ENCODE measurements around the gene MYO1D. TPM values are rescaled to one million over a fixed set of nuclear protein-coding genes. Genes with fewer than 3 reads are reported as not detected.

Gene MYO1D
- total RNA-seq, 2 experiments from 2014 or later: 0.09 to 0.89 TPM

DNA sequence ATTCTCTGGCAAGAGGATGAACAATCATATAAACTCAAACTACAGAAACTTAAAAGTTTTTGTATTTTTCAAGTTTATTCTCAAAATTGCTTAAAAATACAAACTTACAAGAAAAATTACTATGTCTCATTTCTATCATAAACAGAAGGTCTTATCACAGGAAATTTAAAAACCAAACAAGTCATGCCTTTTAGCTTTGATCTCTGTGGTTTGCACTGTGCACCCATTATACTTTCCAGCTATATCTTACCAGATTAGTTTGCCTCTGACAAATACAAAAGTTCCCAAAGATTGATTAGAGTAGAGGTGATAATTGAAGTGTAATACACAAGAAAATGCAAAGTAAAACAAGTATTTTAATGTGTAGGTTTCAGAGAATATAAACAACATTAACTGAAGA lies 117.4 kb downstream of the MYO1D start:
- Histone ChIP-seq H3K4me3 (ENCODE audit: low read depth, low read length, poor library complexity, severe bottlenecking) (no peak overlapping the region), H2AFZ (ENCODE audit: low read length) (no peak overlapping the region), H3K36me3 (ENCODE audit: insufficient read depth, low read length) (no peaks in the 10 kb centered on the region), H3K79me2 (ENCODE audit: insufficient read depth, low read depth, low read length) (no peaks in the 10 kb centered on the region), H3K4me2 (ENCODE audit: low read length) (no peak overlapping the region), H3K9me3 (ENCODE audit: low read length) (no peaks in the 10 kb centered on the region), H4K20me1 (ENCODE audit: insufficient read depth, low read length) (no peaks in the 10 kb centered on the region), H3K9me2 (ENCODE audit: insufficient read depth, low read length) (no peaks in the 10 kb centered on the region), H3K27ac (ENCODE audit: low read depth, low read length, poor library complexity, severe bottlenecking) (no peak overlapping the region), H3K4me1 (ENCODE audit: insufficient read depth, low read length, poor library complexity, severe bottlenecking) (no peaks in the 10 kb centered on the region)
- no TSS peak for BruUV-seq (replicated peaks)
- intact Hi-C loops (cut with micrococcal nuclease; ENCODE audit: unreplicated experiment): loop anchor here (10.0 kb wide), 1 partner anchor 95 kb away; no protein-coding TSS in a partner anchor
- no peak for TF ChIP-seq EZH2phosphoT487 (IDR thresholded peaks at IDR 0.05; ENCODE audit: borderline replicate concordance, low read depth, low read length)
- TF ChIP-seq, protein P1, sequence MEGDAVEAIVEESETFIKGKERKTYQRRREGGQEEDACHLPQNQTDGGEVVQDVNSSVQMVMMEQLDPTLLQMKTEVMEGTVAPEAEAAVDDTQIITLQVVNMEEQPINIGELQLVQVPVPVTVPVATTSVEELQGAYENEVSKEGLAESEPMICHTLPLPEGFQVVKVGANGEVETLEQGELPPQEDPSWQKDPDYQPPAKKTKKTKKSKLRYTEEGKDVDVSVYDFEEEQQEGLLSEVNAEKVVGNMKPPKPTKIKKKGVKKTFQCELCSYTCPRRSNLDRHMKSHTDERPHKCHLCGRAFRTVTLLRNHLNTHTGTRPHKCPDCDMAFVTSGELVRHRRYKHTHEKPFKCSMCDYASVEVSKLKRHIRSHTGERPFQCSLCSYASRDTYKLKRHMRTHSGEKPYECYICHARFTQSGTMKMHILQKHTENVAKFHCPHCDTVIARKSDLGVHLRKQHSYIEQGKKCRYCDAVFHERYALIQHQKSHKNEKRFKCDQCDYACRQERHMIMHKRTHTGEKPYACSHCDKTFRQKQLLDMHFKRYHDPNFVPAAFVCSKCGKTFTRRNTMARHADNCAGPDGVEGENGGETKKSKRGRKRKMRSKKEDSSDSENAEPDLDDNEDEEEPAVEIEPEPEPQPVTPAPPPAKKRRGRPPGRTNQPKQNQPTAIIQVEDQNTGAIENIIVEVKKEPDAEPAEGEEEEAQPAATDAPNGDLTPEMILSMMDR (conservative IDR thresholded peaks at IDR 0.05; ENCODE audit: low read length): no peak
- CTCF ChIA-PET (ENCODE audit: unreplicated experiment): no interaction called here
- DNase-seq (ENCODE audit: low spot score): no peak
- POLR2A ChIA-PET: no interaction called here

DNA sequence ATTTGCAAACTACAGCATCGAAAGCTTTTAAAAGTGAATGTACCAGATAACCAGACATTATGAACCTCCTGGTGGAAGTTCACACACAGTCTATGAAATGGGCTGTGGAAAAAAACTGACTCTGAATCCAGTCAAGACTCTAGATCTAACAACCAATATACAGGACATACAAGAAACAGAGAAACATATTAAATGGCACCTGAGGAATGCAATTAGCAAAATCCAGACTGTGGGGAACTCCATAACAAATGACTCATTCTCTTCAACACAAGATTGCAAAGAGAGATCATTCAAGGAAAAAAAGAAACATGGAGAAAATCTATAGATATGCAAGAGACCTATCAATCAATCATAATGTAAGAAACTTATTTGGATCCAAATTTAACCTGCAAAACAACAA lies 119.0 kb downstream of the MYO1D start:
- BruUV-seq (replicated peaks): no TSS peak
- Histone ChIP-seq H4K20me1 (ENCODE audit: insufficient read depth, low read length) (no peaks in the 10 kb centered on the region), H3K27ac (ENCODE audit: low read depth, low read length, poor library complexity, severe bottlenecking) (no peak overlapping the region), H3K4me2 (ENCODE audit: low read length) (no peak overlapping the region), H3K9me3 (ENCODE audit: low read length) (no peaks in the 10 kb centered on the region), H3K4me3 (ENCODE audit: low read depth, low read length, poor library complexity, severe bottlenecking) (no peak overlapping the region), H2AFZ (ENCODE audit: low read length) (no peak overlapping the region), H3K36me3 (ENCODE audit: insufficient read depth, low read length) (no peaks in the 10 kb centered on the region), H3K79me2 (ENCODE audit: insufficient read depth, low read depth, low read length) (no peaks in the 10 kb centered on the region), H3K9me2 (ENCODE audit: insufficient read depth, low read length) (no peaks in the 10 kb centered on the region), H3K4me1 (ENCODE audit: insufficient read depth, low read length, poor library complexity, severe bottlenecking) (no peaks in the 10 kb centered on the region)
- ChIA-PET POLR2A (no interaction called here), CTCF (ENCODE audit: unreplicated experiment) (no interaction called here)
- no peak for TF ChIP-seq EZH2phosphoT487 (IDR thresholded peaks at IDR 0.05; ENCODE audit: borderline replicate concordance, low read depth, low read length)
- TF ChIP-seq, protein P1 (conservative IDR thresholded peaks at IDR 0.05; ENCODE audit: low read length): no peak
- intact Hi-C loops (cut with micrococcal nuclease; ENCODE audit: unreplicated experiment): loop anchor here (10.0 kb wide), 1 partner anchor 93 kb away; no protein-coding TSS in a partner anchor
- DNase-seq (ENCODE audit: low spot score): no peak

DNA sequence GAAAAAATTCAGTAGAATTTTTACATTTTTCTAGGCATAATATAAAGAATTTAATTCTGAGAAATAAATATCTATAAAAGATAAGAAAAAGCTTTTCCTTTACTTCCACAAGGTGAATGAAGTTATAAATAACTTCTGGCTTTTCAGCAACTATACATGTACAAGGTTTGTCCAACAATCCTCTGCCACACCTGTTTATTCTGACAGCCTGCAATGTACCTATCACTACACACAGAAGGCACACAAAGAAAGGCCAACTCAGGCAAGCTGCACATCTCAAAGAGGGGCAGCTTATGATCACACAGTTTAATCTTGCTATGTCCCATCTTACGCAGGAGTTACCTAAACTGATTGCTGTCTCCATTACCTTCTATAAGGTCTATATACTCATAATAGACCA lies 120.2 kb downstream of the MYO1D start:
- no peak for DNase-seq (ENCODE audit: low spot score)
- no peaks in the 10 kb centered on the region for H3K36me3 ChIP-seq (ENCODE audit: insufficient read depth, low read length)
- H3K4me3 ChIP-seq (ENCODE audit: low read depth, low read length, poor library complexity, severe bottlenecking): no peak overlapping the region
- no peak overlapping the region for H3K27ac ChIP-seq (ENCODE audit: low read depth, low read length, poor library complexity, severe bottlenecking)
- no peaks in the 10 kb centered on the region for H4K20me1 ChIP-seq (ENCODE audit: insufficient read depth, low read length)
- ChIA-PET CTCF (ENCODE audit: unreplicated experiment) (no interaction called here), POLR2A (no interaction called here)
- intact Hi-C loops (cut with micrococcal nuclease; ENCODE audit: unreplicated experiment): loop anchor here (10.0 kb wide), 1 partner anchor 92 kb away; no protein-coding TSS in a partner anchor
- no TSS peak for BruUV-seq (replicated peaks)
- H2AFZ ChIP-seq (ENCODE audit: low read length): no peak overlapping the region
- H3K9me2 ChIP-seq (ENCODE audit: insufficient read depth, low read length): no peaks in the 10 kb centered on the region
- no peaks in the 10 kb centered on the region for H3K9me3 ChIP-seq (ENCODE audit: low read length)
- no peak overlapping the region for H3K4me2 ChIP-seq (ENCODE audit: low read length)
- H3K4me1 ChIP-seq (ENCODE audit: insufficient read depth, low read length, poor library complexity, severe bottlenecking): no peaks in the 10 kb centered on the region
- no peaks in the 10 kb centered on the region for H3K79me2 ChIP-seq (ENCODE audit: insufficient read depth, low read depth, low read length)
- no peak for TF ChIP-seq EZH2phosphoT487 (IDR thresholded peaks at IDR 0.05; ENCODE audit: borderline replicate concordance, low read depth, low read length)
- TF ChIP-seq, protein P1 (conservative IDR thresholded peaks at IDR 0.05; ENCODE audit: low read length): no peak
